HG03558 (cell line): ENCODE data around the gene SLC39A1.
A peak's percentile ranks its signal among the peaks of the same experiment; 100 is the strongest.
"Not testable (repeated sequence)": the region's sequence is repeated elsewhere in the genome, so short reads cannot be mapped to it uniquely, and the experiment has no call there.

Experiments used
- ATAC-seq: cut with Tn5 transposase; IDR thresholded peaks from one replicate; pipeline ENCODE4 v1.9.1; 2021; ENCODE audit warnings: moderate number of reproducible peaks; ENCODE audit not compliant: unreplicated experiment; ENCODE audit errors: extremely low read depth

The SLC39A1 gene

DNA sequence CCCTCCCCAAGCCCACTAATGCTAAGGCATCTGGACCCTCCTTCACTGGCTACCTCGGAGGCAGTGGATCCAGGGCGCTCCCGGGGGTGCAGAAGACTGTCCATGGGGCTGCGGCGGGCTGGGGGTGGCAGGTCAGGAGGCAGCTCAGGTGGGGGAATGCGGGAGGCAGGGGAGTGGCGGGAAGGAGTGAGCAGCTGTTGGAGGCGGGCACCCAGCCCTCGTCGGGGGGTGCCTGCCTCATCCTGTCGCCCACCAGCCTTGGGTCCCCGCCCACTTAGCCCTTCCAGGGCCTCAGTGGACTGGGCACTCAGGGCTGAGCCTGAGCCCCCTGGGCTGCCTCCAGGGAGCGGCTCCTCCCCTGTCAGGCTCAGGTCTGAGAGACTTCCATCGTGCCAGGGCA, 29.9 kb downstream of the SLC39A1 start:
- no peak for ATAC-seq

DNA sequence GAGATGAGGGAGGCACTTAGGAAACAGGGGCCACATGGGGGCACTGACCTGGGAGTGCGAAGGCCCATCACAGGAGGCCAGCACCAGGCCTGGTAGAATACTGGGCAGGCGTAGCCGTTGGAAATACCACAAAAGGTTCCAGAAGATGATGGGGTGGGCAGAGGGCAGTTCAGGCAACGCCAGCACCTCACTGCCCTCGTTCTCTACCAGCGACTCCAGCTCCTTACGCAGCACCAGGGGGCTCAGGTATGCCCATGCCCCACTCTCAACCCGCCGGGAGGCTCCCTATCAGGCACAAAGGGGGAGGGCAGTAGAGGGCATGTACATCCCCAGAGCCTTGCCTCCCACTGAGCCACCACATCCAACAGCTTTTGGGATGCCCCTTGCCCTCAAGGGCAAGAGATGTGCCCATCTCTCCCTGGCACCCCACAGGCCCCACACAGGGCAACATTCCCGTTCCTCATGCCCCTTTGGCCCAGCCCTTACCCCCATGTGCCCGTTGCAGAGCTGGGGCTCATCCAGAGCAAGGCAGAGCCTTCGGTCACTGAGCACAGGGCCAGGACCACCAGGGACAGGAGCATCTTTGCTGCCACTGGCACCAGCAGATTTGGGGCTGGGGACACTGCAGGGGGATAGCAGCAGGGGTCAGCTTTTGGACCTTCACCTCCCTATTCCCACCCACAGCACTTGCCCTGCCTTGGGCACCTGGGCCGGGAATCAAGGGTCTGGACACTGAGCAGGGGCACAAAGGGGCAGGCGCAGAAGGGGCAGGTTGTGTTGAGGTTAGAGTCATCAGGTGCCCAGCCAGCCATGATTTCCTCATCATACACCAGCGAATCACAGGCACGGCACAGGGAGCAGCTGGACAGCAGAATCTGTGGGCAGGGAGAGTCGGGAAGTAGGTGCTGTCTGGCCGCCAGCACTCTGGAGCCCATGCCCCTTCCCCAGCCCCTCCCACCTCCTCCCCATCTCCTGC, 30.9 kb downstream of the SLC39A1 start:
- no peak for ATAC-seq

GRCh38 chr1:153929981-153930948, 33.1 kb downstream of the SLC39A1 start:
- no peak for ATAC-seq

DNA sequence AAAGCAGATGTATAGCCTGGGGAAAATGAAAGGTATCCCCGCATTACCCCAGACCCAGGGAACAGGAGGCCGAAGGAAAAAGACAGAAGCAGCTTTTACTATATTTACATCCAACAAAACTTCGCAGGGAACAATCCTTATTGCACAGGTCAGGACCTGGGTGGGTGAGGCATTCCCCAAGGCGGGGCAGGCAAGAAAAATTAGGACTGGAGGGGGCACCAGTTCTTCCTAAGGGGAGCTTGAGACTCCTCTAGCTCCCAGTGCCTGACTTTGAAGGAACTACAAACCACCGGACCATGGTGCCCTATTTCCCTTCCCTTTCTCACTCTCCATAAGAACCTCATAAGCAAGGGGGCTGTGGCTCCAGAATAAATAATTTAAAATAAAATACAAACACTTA, 33.9 kb downstream of the SLC39A1 start:
- ATAC-seq, result no peak

DNA sequence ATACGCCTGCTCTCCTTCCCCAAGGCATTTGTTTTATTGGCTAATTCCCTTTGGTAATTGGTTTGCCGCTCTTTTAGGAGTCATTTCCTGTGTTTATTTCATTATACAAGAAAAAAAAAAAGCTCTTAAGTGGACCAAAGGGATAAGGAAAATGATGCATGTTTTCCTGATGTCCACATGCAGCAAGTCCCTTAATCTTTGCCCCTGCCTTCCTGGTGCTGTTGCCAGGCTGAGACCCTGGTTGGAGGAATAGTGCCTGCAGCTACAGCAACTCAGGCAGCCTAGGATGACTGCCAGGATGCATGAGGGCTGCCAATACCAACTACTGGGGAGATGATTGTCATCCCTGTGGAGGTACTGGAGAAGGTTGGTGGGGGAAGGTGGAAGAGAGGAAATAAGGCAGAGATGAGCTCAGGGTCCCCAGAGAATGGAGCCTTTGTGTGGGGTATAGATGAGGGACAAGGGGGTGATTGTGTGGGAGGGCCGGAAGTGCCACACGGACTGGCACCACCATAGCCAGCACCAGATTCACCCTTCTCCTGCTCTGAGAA, 34.5 kb downstream of the SLC39A1 start:
- no peak for ATAC-seq

- no peak for ATAC-seq
Measured at GRCh38 chr1:153928245-153928644, 35.1 kb downstream of the SLC39A1 start.

- no peak for ATAC-seq
Measured at GRCh38 chr1:153926405-153926804, 36.9 kb downstream of the SLC39A1 start.

DNA sequence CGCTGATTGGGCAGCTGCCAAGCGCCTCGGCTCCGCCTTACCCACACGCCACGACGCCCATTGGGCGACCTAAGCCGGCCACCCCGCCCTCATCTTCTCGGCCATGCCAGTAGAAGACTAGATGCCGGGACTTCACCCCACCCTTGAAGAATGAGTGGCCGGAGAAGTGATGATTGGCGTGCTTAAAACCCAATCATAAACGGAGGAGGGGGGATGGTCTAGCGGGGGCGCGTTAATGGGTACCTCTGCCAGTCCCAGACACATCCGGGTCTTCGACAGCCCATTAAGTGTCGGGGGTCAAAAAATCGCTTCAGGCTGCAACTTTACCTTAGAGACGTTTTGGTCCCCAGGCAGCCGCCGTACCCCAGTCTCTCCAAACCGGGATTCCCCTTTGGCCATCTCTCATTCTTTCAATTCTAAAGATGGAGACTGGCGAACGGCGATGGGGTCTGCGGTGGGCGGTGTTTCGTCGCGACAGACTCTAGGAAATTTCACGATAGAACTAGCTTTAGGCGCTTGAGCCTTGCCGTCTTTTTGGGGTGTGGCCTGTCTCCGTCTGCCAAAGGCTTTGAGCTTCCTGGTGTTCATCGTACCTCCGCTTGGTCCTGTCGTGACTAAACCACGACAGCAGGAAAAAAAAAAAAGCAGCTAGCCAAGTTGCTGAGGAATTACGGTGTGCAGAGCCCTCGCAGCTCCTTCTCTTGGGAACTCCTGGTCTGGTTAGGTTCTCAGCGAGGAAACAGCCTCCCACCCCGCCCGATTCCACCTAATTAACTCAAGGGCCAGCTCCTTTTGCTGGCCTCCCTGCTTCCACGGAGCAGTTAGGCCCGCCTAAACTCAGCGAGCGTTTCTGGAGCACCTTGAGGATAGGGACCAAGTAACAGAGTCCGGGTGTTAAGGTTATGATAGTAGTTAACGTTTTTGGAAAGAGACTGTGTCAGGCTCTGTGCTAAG, 40.1 kb downstream of the SLC39A1 start, which contains the start of gene GATAD2B:
TSS of gene GATAD2B (minus strand) at position 1 of the 954 bp plus-strand sequence. CDS start 94,625 bp downstream, outside the sequence.
- peak; percentile 81 for ATAC-seq

GRCh38 chr1:153922076-153922971, 41.0 kb downstream of the SLC39A1 start:
- peak; percentile 8 for ATAC-seq

GRCh38 chr1:153921803-153922075, 41.6 kb downstream of the SLC39A1 start:
- ATAC-seq, result no peak

- no peak for ATAC-seq
Measured at GRCh38 chr1:153921080-153921802, 42.1 kb downstream of the SLC39A1 start.

DNA sequence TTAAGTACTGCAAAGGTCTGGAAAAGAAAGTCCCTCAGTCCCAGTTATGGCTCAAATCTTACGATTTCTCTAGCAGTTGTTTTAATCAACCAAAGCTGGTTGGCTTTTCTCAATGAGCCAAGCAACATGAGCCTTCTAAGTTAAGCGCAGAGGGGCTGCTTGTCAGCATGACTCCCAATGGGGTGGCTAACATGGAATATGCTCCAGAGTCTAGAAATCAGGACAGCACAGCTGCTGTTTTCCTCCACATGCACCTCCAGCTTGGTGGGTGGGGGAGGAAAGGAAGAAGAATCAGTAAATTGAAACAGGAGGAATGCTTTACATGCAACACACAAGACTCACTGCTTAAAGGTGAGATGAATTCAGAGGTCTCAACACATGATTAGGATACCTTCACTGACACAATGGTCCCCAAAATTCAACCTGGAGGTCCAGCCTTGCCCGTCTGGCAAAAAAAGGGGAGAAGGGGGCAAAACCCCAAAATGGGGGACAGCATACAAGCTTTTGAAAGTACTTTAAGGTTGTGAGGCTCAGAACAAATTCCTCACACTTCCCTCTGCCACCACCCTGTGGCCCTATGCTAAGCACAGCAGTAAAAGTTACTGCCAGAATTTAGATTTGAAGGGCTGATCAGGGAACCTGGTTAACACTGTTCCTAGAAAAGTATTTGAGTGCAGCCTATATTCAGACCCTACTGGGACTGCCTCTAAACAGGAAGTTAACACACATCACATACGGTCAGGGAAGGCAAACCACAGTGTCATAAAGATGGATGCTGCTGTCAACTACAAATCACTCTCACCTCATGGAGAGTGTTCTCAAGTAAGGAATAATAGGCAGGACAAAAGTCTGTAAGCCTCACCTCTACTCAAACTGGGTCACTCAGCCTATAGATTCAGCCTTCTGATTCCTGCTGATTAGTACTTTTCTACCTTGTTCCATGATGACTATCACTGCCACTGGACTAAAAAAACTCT, 43.2 kb downstream of the SLC39A1 start:
- ATAC-seq, result no peak

- ATAC-seq, result no peak
Measured at GRCh38 chr1:153916297-153916696, 47.0 kb downstream of the SLC39A1 start.

DNA sequence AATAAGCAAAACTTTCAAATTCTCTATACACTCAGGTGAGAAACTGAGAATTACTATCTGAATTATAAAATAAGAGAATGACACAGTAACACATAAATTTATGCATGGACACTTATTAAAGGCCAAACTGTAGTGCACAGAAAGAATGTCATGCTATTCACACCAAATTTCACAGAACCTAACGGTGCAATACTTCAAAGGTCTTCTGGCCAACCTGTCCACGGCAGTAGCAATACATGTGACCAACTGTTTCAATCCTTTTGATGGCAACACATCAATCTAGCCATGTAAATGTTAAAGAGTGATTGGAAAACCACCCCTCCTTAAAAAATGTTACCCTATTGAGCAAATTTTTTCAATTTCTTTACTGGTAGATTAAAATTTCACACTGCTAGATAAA, 51.0 kb downstream of the SLC39A1 start:
- ATAC-seq, result no peak

DNA sequence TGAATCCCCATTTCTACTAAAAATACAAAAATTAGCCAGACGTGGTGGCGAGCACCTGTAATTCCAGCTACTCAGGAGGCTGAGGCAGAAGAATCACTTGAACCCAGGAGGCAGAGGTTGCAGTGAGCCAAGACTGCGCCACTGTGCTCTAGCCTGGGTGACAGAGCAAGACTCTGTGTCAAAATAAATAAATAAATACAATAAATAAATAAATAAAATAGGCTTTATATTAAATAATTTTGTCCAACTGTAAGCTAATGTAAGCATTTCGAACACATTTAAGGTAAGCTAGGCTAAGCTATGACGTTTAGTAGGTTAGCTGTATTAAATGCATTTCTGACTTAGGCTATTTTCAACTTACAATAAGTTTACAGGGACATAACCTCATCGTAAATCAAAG, 52.8 kb downstream of the SLC39A1 start:
- not testable (repeated sequence) for ATAC-seq
